GM20431 (cell line): Measurements from ENCODE around the gene BCAR3.

Source experiments
- in situ Hi-C: fragments of 300-500 bp; cut with MseI, MboI; formaldehyde crosslinking; loops from one replicate; pipeline ENCODE4 v1.15.0; 2020; ENCODE audit warnings: low sequenced_read_pairs; ENCODE audit not compliant: unreplicated experiment

The BCAR3 gene

DNA sequence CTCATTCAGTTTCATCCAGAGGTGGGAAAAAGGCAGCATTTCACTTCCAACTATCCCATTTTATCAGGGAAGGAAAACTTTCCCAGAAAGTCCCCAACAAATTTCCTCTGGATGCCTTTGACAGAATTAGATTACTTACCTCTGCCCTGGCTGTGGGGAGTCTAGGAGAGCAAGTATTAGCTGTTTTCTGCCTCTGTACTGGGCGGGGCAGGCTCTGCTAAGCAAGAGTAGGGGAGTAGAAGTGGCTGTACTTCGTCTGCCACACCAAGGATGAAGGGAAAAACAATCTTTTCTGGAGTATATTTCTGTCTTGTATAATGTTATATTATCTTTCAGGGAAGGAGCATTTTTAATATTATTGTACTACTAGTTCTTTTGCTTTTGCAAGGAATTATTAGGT lies 155.2 kb downstream of the BCAR3 start:
- in situ Hi-C loops = no loop called here

DNA sequence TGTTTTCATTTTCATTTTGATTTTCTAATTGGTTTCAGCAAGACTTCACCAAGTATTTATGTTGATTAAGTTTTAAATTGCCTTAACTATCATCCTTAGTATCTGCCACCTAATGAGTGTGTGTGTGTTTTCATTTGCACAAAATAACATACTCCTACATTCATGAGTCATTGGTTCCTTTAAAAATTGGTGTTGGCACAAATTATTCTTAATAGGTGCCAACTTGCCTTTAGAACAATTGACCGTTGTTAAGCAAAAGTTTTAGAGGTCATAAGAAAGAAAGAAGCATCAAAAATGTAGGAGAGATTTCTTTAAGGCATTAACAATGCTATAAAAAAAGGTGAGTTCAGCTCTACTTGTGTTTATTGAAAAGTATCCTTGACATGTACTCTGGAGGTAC lies 156.2 kb downstream of the BCAR3 start:
- in situ Hi-C loops = no loop called here

DNA sequence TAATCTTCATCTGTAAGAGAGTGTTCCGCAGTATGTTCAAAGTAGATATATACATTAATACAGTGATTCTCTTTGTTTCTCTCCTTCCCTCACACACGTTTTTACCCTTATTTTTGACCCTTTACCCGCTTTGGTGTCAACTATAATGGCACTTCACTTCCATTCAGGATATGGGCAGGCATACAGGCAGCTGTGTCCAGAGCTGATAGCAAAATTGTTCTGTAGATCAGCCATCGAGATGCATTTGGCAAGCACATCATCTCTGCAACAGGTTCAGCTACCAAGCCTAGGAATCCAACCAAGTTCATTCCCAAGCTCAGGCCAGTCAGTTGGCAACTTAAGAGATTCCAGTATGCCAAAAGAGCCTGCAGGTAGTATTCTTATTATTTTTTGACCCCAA lies 158.9 kb downstream of the BCAR3 start:
- in situ Hi-C loops = no loop called here

DNA sequence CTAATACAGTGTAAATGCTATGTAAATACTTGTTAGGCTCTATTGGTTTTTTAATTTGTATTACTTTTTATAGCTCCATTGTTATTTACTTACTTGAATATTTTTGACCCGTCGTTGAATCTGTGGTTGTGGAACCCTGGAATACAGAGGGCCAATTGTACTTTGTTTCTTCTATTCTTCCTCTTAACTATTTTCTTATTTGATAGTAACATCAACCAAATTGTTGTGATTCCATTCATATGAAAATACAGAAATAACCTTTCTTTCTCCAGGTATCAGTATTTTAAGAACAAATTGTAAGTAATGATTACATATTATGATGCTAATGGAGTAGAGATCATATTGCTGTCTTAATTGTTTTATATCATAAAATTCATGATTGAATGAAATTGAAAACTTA lies 160.0 kb downstream of the BCAR3 start:
- in situ Hi-C loops = no loop called here

DNA sequence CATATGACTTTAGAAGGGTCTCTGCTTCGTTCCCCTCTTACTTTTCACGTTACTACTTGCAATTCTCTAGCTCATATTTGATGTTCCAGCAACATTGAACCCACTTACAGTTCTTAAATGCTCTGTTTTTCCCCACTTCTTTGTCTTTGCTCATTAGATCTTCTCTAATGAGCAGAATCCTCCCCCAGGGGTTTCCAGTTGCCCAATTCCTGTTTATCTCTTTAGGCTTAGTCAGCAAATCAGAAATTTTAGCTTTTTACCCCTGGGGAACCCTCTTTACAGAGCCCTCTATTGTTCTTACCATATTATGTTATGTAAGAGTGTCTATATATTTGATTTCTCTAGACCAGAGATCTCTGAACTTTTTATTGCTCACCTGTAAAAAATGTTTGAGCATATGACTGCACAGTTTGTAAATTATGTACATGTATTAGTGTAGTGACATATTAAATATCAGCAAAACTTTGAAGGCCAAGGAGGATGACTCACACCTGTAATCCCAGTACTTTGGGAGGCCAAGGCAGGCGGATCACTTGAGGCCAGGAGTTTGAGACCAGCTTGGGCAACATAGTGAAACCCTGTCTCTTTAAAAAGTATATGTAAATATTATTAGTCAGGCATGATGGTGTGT lies 162.3 kb downstream of the BCAR3 start:
- in situ Hi-C loops = no loop called here

DNA sequence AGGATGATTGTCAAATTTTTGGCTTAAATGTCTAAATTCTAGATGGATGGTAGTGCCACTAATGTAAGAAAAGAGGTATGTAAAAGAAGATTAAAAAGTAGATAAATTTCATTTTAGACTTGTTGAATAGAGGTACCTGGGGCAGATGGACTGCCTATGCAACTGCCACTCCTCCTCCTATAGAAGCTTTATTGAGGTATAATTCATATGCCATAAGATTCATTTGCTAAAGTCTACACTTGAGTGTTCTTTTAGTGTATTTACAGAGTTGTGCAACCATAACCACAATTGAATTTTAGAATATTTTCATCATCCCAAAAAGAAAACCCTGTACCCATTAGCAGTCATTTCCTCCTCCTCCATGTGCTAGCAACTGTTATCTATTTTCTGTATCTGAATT lies 163.1 kb downstream of the BCAR3 start:
- in situ Hi-C loops = no loop called here

DNA sequence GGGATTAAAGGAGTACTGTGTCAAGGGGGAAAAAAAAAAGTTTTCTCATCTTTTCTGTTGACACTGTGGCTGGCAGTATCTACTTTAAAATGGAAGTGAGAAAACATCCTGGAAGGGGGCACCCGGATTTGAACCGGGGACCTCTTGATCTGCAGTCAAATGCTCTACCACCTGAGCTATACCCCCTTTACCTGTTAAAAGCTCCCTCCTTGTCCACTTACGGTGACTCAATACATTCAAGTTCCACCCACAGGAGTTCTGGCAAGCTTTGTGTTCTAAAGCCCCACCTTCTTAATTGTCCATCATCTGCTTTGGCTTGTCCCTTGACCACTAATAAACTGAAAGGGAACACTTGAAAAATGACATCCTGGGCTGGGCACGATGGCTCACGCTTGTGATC lies 165.5 kb downstream of the BCAR3 start:
- in situ Hi-C loops = no loop called here
